MM.1S (cell line): ENCODE data around the gene PTH.

Experiments used
- CTCF ChIP-seq: fragments of 300-600 bp; sonication (generic); IDR thresholded peaks from 2 replicates; pipeline ENCODE4 v1.5.1; 2016; ENCODE audit warnings: antibody characterized with exemption, low read length, mixed read lengths
- EZH2 ChIP-seq: fragments of 300-600 bp; sonication (generic); optimal IDR thresholded peaks from 2 replicates; pipeline ENCODE3; 2017; ENCODE audit warnings: low read depth, mild to moderate bottlenecking, antibody characterized with exemption, low read length, mixed read lengths

- TF ChIP-seq CTCF (no peak), EZH2 (no peak)
Observed at GRCh38 chr11:13525257-13525656, 29.5 kb upstream of the PTH start.
